HG03280 (cell line): ENCODE data around the gene GALNTL6.
"Not testable (repeated sequence)": the region's sequence is repeated elsewhere in the genome, so short reads cannot be mapped to it uniquely, and the experiment has no call there.

ENCODE experiments used
- ATAC-seq: cut with Tn5 transposase; IDR thresholded peaks from one replicate; pipeline ENCODE4 v1.9.1; 2021; ENCODE audit warnings: mild to moderate bottlenecking, moderate library complexity; ENCODE audit not compliant: unreplicated experiment

The GALNTL6 gene

DNA sequence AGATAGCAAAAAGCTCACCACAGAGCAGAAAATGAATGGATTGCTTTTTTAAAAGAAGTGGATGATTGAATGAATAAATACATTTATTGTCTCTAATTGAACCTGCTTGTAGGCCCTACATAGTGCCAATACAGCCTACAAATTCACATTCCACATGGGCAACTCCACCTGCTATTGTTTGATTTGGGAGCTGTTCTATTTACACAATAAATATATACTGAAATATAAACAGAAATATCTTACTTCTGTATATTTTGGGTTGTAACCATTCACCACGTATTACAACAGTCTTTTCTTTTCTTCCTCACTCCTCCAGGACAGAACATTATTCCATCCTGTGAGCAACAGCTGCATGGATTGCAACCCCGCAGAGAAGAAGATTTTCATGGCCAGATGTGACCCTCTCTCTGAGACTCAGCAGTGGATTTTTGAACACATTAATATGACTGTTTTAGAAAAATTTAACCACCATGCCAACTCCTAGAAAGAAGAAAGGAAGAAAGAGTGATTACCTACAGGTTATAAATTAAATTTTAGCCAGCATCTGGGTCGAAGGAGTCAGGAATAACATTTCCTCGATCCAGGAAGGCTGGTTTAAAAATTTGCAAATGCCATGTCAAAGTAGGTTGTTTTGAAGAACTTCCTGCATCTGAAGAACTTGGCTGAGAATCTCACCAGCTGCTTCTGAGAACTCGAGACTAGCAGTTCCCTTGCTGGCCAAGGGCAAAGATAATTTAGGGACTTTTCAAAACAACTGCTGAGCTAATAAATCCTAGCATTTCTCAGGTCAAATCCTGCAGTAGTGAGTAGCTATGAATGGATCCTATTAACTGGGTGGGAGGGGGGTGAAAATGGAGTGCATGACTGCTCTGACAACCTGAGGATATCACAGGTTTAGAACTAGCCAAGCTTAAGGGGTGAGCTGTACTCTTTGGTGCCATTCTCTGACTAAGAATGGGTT is 1226.7 kb downstream of the GALNTL6 start:
- peak; percentile 43 for ATAC-seq

DNA sequence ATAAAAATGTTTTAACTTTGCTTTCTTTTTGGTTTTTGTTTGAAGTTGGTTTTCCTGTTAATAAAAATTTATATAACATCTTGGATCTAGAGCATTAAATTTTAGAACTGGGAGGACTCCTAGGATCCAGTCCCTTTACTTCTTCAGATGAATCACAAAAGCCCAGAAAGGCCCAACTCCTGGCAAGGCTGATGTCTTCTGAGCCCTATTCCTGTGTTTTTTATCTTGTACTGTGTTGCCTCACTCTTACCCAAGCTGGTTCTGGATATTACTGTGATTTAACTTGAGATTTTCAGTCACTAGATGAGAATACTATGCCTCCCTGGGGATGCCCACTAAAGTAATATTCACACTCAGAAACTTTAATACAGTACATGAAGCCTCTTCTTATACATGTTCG is 1228.3 kb downstream of the GALNTL6 start:
- no peak for ATAC-seq

- not testable (repeated sequence) for ATAC-seq
Measured at GRCh38 chr4:173042139-173042538, 1228.9 kb downstream of the GALNTL6 start.

GRCh38 chr4:173044340-173044739 is 1231.1 kb downstream of the GALNTL6 start:
- no peak for ATAC-seq

GRCh38 chr4:173045571-173045970 is 1232.4 kb downstream of the GALNTL6 start:
- no peak for ATAC-seq

- ATAC-seq = no peak
Measured at GRCh38 chr4:173046144-173046543, 1232.9 kb downstream of the GALNTL6 start.

DNA sequence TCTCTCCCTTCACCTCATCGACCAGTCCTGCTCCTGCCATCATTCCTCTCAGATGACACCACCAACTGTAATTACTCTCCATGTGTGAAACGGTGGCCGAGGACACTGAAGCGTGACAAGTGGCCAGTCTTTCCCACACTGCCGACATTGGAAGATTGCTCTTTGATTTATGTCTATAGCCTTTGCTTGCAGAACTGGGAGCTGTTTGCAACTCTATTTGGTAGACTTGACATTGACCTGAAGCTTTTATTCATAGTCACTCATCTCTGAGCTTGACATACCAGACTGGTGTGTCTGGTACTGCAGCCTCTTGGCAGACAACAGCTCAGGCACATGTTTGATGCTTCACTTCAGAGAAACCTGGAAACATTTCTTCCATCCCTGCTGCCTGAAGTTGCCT is 1233.6 kb downstream of the GALNTL6 start:
- no peak for ATAC-seq

GRCh38 chr4:173051232-173051631 is 1238.0 kb downstream of the GALNTL6 start:
- ATAC-seq = no peak

DNA sequence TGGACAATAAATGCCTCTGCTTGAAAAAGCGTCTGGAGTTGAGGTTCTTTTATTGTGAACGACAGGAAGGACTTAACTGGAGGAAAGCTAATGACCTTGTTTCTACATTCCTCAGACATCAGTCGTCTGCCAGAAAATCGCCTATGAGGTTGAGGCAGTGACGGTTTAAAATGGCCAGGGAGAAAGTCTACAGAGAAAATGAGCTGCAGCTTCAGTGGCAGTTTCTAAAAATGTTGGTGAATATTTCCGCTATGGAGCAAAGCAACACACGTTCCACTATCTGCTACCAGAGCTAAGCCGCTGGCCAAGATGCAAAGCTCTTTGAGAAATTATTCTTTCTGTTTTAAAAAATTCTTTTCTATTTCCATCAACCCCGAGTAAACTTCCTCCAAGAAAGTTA is 1238.5 kb downstream of the GALNTL6 start:
- ATAC-seq = no peak

DNA sequence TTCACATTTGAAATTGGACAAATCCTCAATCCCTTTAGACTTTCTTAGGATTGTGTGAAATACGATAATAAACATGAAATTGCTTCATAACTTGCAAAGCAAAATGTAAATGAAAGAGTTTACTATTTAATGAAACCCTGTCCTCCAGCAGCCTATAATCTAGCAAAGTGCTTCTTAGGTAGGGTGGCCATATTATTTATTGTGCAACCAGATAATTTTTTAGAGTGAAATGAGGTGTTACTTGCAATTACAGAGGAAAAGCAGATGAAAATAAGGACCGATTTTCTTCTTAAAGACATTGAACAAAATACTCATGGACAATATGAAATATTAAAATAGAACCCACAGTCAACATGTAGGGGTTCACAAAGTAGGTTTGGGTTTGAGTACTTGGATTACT is 1239.2 kb downstream of the GALNTL6 start:
- no peak for ATAC-seq

DNA sequence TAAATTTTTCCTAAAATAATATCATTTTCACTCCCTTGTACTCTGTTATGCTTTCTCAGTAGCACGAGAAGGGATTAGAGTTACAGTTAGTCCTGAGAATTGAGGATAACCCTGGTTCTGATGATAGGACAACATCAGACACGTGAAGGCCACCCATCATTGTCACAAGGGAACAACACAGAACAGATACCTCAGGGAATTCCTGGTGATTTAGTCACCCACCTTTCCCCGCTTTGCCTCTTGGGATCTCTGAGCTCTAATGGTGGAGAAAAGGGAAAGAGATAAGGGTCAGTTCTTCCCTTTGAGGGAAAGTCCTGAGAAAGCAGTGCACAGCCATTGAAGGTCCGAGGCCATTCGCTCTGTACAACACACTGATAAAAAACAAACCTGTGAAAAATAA is 1243.1 kb downstream of the GALNTL6 start:
- no peak for ATAC-seq

DNA sequence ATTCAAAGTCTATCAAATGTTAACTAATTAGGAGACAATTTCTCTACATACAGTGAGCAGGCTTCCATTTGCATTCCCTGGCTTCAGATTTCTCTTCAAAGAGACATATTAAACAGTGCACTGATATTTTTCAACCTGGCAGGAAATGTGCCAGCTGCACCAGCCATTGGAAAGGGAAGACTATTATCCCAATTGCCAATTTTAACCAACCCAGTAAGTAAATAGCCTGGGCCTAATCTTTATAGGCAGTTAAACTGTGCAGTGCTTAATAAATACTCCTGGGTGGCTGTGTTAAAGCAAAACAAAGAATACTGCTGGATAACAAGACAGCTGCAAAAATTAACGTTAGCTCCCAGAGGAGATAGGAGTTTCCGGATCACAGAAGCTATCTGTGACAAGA is 1243.5 kb downstream of the GALNTL6 start:
- ATAC-seq = no peak

DNA sequence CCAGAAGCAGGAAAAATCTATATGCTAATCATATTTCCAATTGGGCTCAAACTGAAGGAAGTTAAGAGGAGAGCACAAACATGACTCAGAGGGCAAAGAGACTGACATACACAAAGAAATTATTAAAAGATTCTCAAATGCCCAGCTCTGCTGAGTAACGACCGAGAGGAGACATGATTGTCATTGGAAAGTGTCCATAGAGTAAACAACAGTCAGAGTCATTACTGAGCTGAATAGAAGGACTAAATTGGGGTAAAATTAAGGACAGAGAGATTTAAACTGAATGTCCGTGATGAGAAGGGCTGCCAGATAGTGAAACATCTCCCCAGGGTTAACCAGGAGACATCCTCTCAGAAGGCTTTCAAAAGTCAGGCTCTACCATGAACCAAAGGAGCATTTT is 1244.2 kb downstream of the GALNTL6 start:
- ATAC-seq = no peak

DNA sequence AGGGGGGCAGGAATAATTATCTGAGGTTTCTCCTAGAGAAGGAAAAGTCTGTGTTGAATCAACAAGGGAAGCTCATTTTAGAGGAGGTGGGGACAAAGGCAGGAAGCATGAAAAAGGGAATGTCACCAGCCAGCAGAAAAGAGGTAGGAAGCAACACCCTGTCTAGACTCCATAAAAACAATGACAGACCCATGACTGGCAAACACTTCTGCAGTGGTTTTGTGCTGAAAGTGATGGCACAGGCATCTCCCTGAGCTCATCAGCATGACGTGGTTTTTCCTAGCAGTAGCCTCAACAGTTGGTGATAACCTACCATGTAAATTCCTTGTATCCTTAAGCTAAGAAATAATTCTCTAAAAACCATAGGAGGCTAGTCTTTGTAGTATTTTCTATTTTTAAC is 1244.7 kb downstream of the GALNTL6 start:
- no peak for ATAC-seq

GRCh38 chr4:173061160-173061559 is 1248.0 kb downstream of the GALNTL6 start:
- ATAC-seq = no peak

DNA sequence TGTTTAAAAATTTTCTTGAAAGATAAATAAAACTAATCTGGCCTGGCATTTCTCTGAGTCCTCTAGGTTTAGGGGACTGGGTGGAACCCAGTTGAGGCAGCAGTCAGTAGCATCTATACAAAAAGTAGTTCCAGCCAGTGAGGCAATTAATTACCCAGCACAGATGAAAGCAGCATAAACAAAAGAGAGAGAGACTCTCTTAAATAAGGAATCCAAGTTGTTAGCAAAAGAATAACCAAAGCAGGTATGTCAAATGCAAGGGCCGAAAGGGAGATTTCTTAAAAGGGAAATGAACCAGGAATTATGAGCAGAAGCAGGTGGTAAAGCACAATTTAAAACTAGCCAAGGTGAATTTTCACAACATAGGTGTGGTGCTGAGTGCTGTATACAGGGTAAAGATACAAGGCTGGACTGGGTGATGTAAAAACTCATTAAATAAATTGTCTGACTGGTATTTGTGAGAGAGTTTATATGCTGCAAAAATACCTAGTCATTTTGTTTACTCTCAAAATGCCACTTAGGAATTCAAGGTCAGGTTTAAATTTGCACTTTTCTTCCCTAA is 1260.8 kb downstream of the GALNTL6 start:
- ATAC-seq = no peak

- ATAC-seq = no peak
Measured at GRCh38 chr4:173074501-173074946, 1261.3 kb downstream of the GALNTL6 start.

- no peak for ATAC-seq
Measured at GRCh38 chr4:173076903-173077634, 1263.9 kb downstream of the GALNTL6 start.

- ATAC-seq = no peak
Measured at GRCh38 chr4:173088144-173088543, 1274.9 kb downstream of the GALNTL6 start.
